SK-N-SH (cell line): ENCODE results near the gene CFAP97D1. TPM values are rescaled to one million over a fixed set of nuclear protein-coding genes. Genes with fewer than 3 reads are reported as not detected.

Experiments used
- CTCF ChIA-PET: fragments of 300-600, 350-600 bp; formaldehyde crosslinking; extraction: SDS; loops from one replicate; lab custom pipeline; 2021; lab: Yijun Ruan, JAX
- POLR2A ChIA-PET: fragments of 350-600 bp; sonication (Branson Sonifier 250); formaldehyde crosslinking; extraction: SDS; loops from one replicate; lab custom pipeline; 2020; ENCODE audit warnings: antibody characterized with exemption, inconsistent platforms; lab: Yijun Ruan, JAX
- DNase-seq: peaks from one replicate; pipeline ENCODE4 v3.0.0; 2012
- H2AFZ ChIP-seq: fragments of 200-600 bp; sonication (generic); 2 replicates; pipeline ENCODE4 v1.8.1; 2016; ENCODE audit warnings: antibody characterized with exemption, mild to moderate bottlenecking, low read depth
- H3F3A ChIP-seq: fragments of 200-600 bp; sonication (generic); replicated peaks from 2 replicates; pipeline ENCODE3; 2016; ENCODE audit warnings: antibody characterized with exemption, mild to moderate bottlenecking; ENCODE audit not compliant: insufficient read depth
- H3K27ac ChIP-seq, 2 experiments: fragments of 200-500 bp in 1 of 2; fragments of 200-600 bp in 1 of 2; sonication (Bioruptor generic) in 1 of 2; sonication (generic), shearing (Covaris generic) in 1 of 2; 2 replicates each; pipeline versions ENCODE4 v1.5.1 to v1.6.1; 2014 to 2016; ENCODE audit warnings: low read depth in 2 of 2, inconsistent platforms in 1 of 2, low read length in 1 of 2, mild to moderate bottlenecking in 1 of 2, mixed read lengths in 1 of 2
- H3K27me3 ChIP-seq: fragments of 200-600 bp; sonication (generic), shearing (Covaris generic); 2 replicates; pipeline ENCODE4 v1.6.1; 2016; ENCODE audit warnings: mixed run types; ENCODE audit not compliant: insufficient read depth
- H3K36me3 ChIP-seq, 2 experiments: fragments of 200-500 bp in 1 of 2; fragments of 200-600 bp in 1 of 2; sonication (Bioruptor generic) in 1 of 2; sonication (generic) in 1 of 2; replicated peaks in 1 of 2; 2 replicates each; pipeline versions ENCODE3 to v1.5.1; 2014 to 2016; ENCODE audit warnings: low read length in 1 of 2, mild to moderate bottlenecking in 1 of 2; ENCODE audit not compliant: insufficient read depth in 2 of 2, control insufficient read depth in 1 of 2
- H3K4me1 ChIP-seq, 2 experiments: fragments of 200-500 bp in 1 of 2; fragments of 200-600 bp in 1 of 2; sonication (Bioruptor generic) in 1 of 2; sonication (generic), shearing (Covaris generic) in 1 of 2; 2 replicates each; pipeline versions ENCODE4 v1.5.1 to v1.6.1; 2014 to 2016; ENCODE audit warnings: low read depth in 1 of 2, low read length in 1 of 2, mixed run types in 1 of 2; ENCODE audit not compliant: insufficient read depth in 2 of 2, control insufficient read depth in 1 of 2
- H3K4me2 ChIP-seq: fragments of 200-600 bp; sonication (generic), shearing (Covaris generic); 2 replicates; pipeline ENCODE4 v1.6.1; 2017; ENCODE audit warnings: mixed run types
- H3K4me3 ChIP-seq, 2 experiments: fragments of 200-500 bp in 1 of 2; fragments of 200-600 bp in 1 of 2; sonication (Bioruptor generic) in 1 of 2; sonication (generic), shearing (Covaris generic) in 1 of 2; 2 replicates each; pipeline versions ENCODE4 v1.5.1 to v1.8.1; 2014 to 2016; ENCODE audit warnings: low read depth in 2 of 2, inconsistent platforms in 1 of 2, low read length in 1 of 2, mild to moderate bottlenecking in 1 of 2, mixed read lengths in 1 of 2, moderate library complexity in 1 of 2
- H3K79me2 ChIP-seq: fragments of 200-600 bp; sonication (generic); 2 replicates; pipeline ENCODE4 v1.8.1; 2017; ENCODE audit warnings: mild to moderate bottlenecking; ENCODE audit not compliant: insufficient read depth
- H3K9ac ChIP-seq: fragments of 200-600 bp; sonication (generic); 2 replicates; pipeline ENCODE4 v1.6.1; 2017; ENCODE audit warnings: mixed run types
- H3K9me2 ChIP-seq: fragments of 200-600 bp; sonication (generic); 2 replicates; pipeline ENCODE4 v1.6.1; 2017; ENCODE audit warnings: mixed run types
- H3K9me3 ChIP-seq: fragments of 200-600 bp; sonication (generic); 2 replicates; pipeline ENCODE4 v1.6.1; 2017; ENCODE audit warnings: mixed run types, mild to moderate bottlenecking, moderate library complexity
- H4K20me1 ChIP-seq: fragments of 200-600 bp; sonication (generic); 2 replicates; pipeline ENCODE4 v1.6.1; 2017; ENCODE audit warnings: mild to moderate bottlenecking, mixed run types; ENCODE audit not compliant: insufficient read depth
- CTCF ChIP-seq: fragments of 200-600 bp; sonication (generic); IDR thresholded peaks from 2 replicates; pipeline ENCODE4 v1.6.1; 2017; ENCODE audit warnings: antibody characterized with exemption, mild to moderate bottlenecking, moderate library complexity
- EZH2phosphoT487 ChIP-seq: fragments of 200-600 bp; sonication (generic); IDR thresholded peaks from 2 replicates; pipeline ENCODE4 v1.6.1; 2017; ENCODE audit warnings: low read depth, mixed run types, mild to moderate bottlenecking, antibody characterized with exemption, moderate library complexity, borderline replicate concordance
- GABPA ChIP-seq: IDR thresholded peaks from 2 replicates; pipeline ENCODE4 v1.4.0; 2012; ENCODE audit warnings: low read depth, mild to moderate bottlenecking
- IRF3 ChIP-seq: fragments of 150-350 bp; IDR thresholded peaks from 2 replicates; pipeline ENCODE4 v1.6.1; 2016; ENCODE audit warnings: mild to moderate bottlenecking, low read depth, low read length
- JUND ChIP-seq: IDR thresholded peaks from 2 replicates; pipeline ENCODE4 v1.4.0; 2012
- REST ChIP-seq: IDR thresholded peaks from 2 replicates; pipeline ENCODE4 v1.6.1; 2012; ENCODE audit warnings: mild to moderate bottlenecking, low read depth, low read length, moderate library complexity
- RXRA ChIP-seq: IDR thresholded peaks from 2 replicates; pipeline ENCODE4 v1.4.0; 2012; ENCODE audit warnings: low read depth, mild to moderate bottlenecking, borderline replicate concordance
- WGBS: methylation state at CpG from one replicate; pipeline ENCODE4 v1.1.6; 2017; ENCODE audit warnings: low lambda C conversion rate; 5-methylcytosine and 5-hydroxymethylcytosine counted together
- polyA plus RNA-seq, 3 experiments: library from polyadenylated mRNA; depleted of rRNA; stranded (reverse); fragments of >200 nt; gene quantifications; 2 replicates each; pipeline ENCODE4 v1.2.3, GENCODE V29; 2012
- TF ChIP-seq, protein P1 (sequence below): fragments of 150-350 bp; IDR thresholded peaks from 2 replicates; pipeline ENCODE4 v1.6.1; 2017; ENCODE audit warnings: antibody characterized with exemption, low read length, low read depth, borderline replicate concordance

Gene CFAP97D1
- polyA plus RNA-seq, 1 of the 3 experiments (the other 2 are of a cell fraction): 0.02 TPM

- TF ChIP-seq CTCF: peak; percentile 25
- TF ChIP-seq, protein P1, sequence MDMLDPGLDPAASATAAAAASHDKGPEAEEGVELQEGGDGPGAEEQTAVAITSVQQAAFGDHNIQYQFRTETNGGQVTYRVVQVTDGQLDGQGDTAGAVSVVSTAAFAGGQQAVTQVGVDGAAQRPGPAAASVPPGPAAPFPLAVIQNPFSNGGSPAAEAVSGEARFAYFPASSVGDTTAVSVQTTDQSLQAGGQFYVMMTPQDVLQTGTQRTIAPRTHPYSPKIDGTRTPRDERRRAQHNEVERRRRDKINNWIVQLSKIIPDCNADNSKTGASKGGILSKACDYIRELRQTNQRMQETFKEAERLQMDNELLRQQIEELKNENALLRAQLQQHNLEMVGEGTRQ: no peak
- TF ChIP-seq, all 33 proteins: peak for 3
Observed at GRCh38 chr17:43784628-43785101, 4.4 kb downstream of the CFAP97D1 start (continued).

GRCh38 chr17:43787728-43788127 is 7.5 kb downstream of the CFAP97D1 start:
- DNase-seq: no peak
- TF ChIP-seq REST (no peak), IRF3 (no peak), EZH2phosphoT487 (no peak), GABPA (no peak), JUND (no peak), RXRA (no peak), CTCF (no peak)

More at GRCh38 chr17:43787728-43788127, 7.5 kb downstream of the CFAP97D1 start:
- Histone ChIP-seq H3K4me3 (no peak overlapping the region), H3K4me1 (peaks cover 0 to 11% of the 10 kb centered on the region in 2 experiments; a peak in 2 of 4 replicates), H3K36me3 (no peaks in the 10 kb centered on the region), H2AFZ (no peak overlapping the region), H4K20me1 (no peaks in the 10 kb centered on the region), H3K9me3 (no peaks in the 10 kb centered on the region), H3K9me2 (no peaks in the 10 kb centered on the region), H3K79me2 (no peaks in the 10 kb centered on the region), H3F3A (peaks cover 29% of the 10 kb centered on the region), H3K27ac (no peak overlapping the region), H3K9ac (no peak overlapping the region), H3K27me3 (no peaks in the 10 kb centered on the region), H3K4me2 (no peak overlapping the region)
- POLR2A ChIA-PET: no interaction called here
- CTCF ChIA-PET: interaction anchor here (0.7 to 1.0 kb wide), 2 partner anchors 59 to 95 kb away, joined by 3 to 7 read pairs; partner anchors contain the start of gene CD300LG
- WGBS: 74% methylated on average over 2 of the region's 2 CpGs
